HG03103 (cell line): ENCODE results near the gene VSNL1.

Experiments used
- ATAC-seq: cut with Tn5 transposase; IDR thresholded peaks from one replicate; pipeline ENCODE4 v1.9.1; 2021; ENCODE audit warnings: low read depth; ENCODE audit not compliant: unreplicated experiment

The VSNL1 gene

DNA sequence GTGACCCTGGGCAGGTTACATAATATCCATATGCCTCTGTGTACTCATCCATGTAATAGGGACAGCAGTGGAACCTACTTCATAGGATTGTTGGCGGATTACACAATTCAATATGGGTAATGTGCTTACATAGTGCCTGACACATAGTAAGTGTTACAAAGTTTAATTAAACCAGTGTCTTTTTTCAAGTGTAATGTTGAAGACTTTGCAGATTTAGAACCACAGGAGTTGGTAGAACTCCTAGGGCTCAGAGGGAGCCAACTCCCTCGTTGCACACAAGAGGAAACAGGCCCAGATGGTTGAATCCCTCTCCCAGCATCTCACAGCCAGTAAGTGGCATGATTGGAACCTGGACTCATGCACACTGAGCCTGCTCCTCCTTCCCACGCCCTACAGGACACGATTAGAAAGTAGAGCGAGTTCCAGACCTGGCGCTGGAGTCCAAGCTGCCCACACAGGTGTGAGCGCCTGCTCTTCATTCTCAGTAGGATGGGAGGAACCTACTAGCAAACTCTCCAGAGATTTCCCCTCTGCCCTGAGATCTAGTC is 97.8 kb downstream of the VSNL1 start:
- ATAC-seq: no peak

DNA sequence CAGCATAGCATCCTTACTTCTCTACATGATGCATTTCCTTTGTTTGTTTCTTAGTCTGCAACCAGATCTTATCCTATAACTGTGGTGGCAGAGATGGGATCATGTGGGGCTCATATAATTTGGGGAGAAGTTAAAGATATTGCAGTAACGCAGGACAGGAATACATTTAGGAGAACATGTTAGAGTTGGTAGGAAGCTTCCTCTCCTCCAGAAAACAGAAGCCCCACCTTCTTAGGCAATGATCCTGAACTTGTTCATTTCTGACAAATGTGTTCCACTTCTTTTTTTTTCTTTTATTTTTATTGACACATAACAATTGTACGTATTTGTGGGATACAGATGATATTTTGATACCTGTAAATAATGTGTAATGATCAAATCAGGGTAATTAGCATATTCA is 99.9 kb downstream of the VSNL1 start:
- ATAC-seq: no peak

- no peak for ATAC-seq
Observed at GRCh38 chr2:17643031-17643615, 102.6 kb downstream of the VSNL1 start.

GRCh38 chr2:17644997-17645720 is 104.7 kb downstream of the VSNL1 start:
- no peak for ATAC-seq

DNA sequence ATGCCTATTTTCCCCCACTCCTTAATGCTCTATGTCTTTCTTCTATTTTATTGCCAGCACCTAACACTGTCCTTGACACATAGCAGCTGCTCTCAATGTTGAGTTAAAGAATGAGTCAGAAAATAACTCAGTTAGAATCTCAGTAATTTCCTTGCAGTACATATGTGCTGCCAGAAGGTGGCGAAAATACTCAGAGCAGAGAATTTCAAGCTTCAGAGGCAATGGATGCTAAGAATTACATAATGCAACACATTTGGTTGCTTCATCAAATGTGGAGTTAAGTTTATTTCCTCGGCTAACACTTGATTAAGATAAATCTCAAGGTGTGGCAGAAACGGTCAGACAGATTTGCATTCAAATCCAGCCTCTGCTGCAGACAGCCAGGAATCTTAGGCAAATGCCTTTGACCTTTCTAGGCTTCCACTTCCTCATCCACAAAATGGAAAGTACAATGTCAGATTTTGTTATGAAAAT is 105.6 kb downstream of the VSNL1 start:
- ATAC-seq: peak; percentile 90

GRCh38 chr2:17646838-17647701 is 106.6 kb downstream of the VSNL1 start:
- ATAC-seq: no peak

GRCh38 chr2:17648581-17648980 is 108.1 kb downstream of the VSNL1 start:
- no peak for ATAC-seq

- no peak for ATAC-seq
Observed at GRCh38 chr2:17649026-17649425, 108.5 kb downstream of the VSNL1 start.

- ATAC-seq: no peak
Observed at GRCh38 chr2:17652681-17653394, 112.3 kb downstream of the VSNL1 start.

DNA sequence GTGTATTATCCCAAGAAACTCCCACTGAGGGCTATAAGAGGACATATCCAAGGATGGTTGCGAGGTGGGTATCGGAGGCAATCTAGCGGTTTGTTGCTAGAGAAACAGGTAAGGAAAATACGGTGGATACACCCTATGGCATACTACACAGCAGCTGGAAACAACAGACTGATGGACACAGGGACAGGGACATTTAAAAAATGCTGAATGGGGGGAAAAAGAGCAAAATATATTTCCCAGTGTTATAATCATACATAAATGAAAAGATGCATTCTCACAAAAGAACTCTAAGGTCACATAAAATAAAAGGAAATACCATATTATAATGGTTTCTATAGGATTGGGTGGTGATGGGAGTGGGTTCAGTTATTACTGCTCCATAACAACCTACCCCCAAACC is 117.3 kb downstream of the VSNL1 start:
- no peak for ATAC-seq

DNA sequence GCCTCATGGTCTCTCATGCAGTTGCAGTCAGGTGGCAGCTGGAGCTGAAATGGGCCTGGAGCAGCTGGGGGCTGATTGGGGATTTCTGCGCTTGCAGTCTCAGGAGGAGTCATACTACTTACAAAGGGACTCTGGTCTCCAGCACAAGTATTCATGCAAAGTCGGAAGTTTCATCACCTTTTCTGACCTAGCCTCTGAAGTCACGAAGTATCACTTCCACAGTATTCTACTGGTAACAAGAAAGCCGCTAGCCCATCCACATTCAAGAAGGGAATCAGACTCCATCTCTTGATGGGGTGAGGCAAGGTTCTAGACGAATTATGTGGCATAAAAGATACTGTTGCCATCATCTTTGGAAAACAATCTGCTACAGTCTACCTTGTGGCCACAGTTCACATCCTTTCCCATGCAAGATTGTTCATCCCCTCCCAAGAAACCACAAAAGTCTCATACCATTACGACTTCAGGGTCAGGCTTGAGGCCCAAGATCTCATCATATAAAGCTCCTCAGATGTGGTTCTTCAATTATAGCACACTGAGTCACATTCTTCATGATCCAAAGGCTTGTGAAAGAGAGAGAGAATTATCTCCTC is 117.9 kb downstream of the VSNL1 start:
- ATAC-seq: peak; percentile 52

DNA sequence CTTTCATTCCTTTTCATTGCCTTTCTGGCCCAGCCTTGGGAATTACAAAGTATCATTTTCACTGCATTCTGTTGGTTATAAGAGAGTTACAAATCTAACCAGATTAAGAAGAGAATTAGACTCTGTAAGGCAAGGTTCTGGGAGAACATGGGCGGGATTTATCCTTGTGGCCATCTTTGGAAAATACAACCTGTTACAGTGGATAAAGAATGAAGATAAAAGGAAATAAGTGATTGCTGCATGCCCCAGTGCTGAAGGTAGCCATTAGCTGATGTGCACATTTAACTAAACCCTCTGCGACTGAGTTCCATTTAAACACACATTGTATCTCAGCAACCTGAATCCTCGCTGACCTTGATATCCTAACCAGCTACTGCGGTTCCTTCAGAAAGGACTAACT is 119.7 kb downstream of the VSNL1 start:
- no peak for ATAC-seq

DNA sequence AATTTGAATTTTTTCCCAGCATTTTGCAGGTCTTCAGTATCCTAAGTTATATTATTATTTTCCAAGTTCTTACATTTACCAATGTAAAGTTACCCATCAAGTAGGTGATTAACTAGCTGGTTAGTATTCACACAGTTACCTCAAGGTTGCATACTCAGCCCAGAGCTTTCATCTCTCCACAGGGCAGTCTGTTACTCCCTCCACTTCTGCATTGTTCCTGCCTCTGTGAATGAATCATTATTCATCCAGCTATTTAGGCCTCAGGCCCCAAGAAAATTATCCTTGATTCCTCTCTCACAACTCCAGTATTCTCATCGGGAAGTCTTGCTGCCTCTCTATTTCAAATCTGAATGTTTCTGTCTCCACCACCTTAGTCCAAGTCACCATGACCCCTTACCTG is 121.0 kb downstream of the VSNL1 start:
- ATAC-seq: no peak

DNA sequence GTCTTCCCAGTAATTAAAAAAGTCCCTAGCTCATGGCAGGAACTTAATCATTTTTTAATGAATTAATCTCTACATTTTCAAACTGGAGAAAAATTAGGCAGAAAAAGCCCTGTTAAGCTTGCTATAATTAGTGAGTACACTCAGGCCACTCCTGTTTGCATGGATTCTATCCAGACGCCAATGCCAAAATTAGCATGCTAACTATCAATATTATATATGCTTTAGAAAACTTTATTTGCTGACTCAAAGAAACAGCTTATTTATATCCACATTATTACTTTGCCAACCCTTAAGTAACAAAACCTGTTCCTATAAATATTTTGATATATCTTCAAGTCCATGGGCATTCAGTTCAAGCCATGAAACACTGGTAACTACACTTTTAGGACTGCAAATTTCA is 122.2 kb downstream of the VSNL1 start:
- no peak for ATAC-seq

DNA sequence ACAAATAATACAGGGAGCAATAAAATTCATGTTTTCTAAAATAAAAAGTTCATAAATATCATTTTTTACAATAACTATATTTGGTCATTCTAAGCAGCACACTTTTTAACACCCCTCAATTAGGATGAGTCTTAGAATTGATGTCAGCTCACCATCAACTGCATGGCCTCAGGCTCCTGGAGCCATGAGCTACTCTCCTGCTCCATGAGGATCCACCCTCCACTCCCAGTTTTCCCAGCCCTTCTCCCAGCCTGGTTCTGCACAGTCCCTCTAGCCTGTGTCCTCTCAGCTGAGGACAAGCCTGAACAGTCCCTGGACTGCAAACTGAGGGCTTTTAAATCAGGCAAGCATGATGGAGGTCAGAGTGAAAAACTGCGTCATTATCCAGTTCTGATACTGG is 124.0 kb downstream of the VSNL1 start:
- no peak for ATAC-seq

GRCh38 chr2:17667898-17668297 is 127.4 kb downstream of the VSNL1 start:
- ATAC-seq: no peak

DNA sequence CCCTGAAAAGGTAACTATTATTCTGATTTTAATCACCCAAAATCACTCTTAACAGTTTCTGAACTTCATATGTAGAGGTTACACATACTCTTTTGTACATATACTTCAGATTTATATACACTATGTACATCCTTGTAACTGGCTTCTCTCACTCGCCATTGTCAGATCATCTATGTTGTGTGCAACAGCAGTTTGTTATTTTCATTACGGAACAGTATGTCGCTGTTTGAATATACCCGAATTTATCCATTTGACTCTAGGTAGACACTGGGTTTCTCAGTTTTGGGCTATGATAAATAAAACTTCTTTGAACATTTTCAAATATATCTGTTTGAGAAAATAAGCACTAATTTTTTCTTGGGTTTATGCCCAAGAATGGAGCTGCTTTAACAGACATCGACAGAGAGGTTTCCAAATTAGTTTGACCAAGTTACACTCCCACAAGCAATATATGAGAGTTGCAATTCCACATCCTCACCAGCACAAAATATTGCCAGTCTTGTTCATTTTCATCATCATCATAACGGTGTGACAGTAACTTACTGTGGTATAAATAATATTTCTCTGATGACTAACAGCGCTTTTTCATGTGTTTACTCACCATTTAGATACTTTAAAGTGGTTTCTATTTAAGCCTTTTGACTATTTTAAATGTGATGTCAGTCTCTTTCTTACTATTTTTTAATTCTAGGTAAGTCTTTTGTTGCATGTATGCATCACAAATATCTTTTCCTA is 132.3 kb downstream of the VSNL1 start:
- no peak for ATAC-seq

GRCh38 chr2:17674817-17675216 is 134.3 kb downstream of the VSNL1 start:
- no peak for ATAC-seq

DNA sequence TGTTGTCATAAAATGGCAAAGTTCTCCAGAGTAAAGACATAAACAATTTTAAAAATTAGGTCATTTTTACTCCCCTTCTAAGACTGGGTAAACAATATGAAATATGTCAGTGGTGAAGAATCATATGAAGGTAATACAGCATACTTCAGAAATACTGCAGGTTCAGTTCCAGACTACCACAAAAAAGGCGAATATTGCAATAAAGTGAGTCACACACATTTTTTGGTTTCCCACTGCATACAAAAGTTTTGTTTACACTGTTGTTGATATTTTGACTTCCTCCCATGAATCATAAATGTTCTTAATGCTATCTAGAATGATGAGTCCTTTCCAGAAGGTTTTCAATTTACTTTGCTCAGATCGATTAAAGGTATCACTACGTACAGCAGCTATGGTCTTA is 139.6 kb downstream of the VSNL1 start:
- ATAC-seq: no peak
